SK-N-SH (cell line): ENCODE results near the gene LCOR. TPM values are rescaled to one million over a fixed set of nuclear protein-coding genes. Genes with fewer than 3 reads are reported as not detected.

Experiments
- CTCF ChIA-PET: fragments of 300-600, 350-600 bp; formaldehyde crosslinking; extraction: SDS; loops from one replicate; lab custom pipeline; 2021; lab: Yijun Ruan, JAX
- POLR2A ChIA-PET: fragments of 350-600 bp; sonication (Branson Sonifier 250); formaldehyde crosslinking; extraction: SDS; loops from one replicate; lab custom pipeline; 2020; ENCODE audit warnings: antibody characterized with exemption, inconsistent platforms; lab: Yijun Ruan, JAX
- DNase-seq: peaks from one replicate; pipeline ENCODE4 v3.0.0; 2012
- H2AFZ ChIP-seq: fragments of 200-600 bp; sonication (generic); 2 replicates; pipeline ENCODE4 v1.8.1; 2016; ENCODE audit warnings: antibody characterized with exemption, mild to moderate bottlenecking, low read depth
- H3F3A ChIP-seq: fragments of 200-600 bp; sonication (generic); replicated peaks from 2 replicates; pipeline ENCODE3; 2016; ENCODE audit warnings: antibody characterized with exemption, mild to moderate bottlenecking; ENCODE audit not compliant: insufficient read depth
- H3K27ac ChIP-seq, 2 experiments: fragments of 200-500 bp in 1 of 2; fragments of 200-600 bp in 1 of 2; sonication (Bioruptor generic) in 1 of 2; sonication (generic), shearing (Covaris generic) in 1 of 2; 2 replicates each; pipeline versions ENCODE4 v1.5.1 to v1.6.1; 2014 to 2016; ENCODE audit warnings: low read depth in 2 of 2, inconsistent platforms in 1 of 2, low read length in 1 of 2, mild to moderate bottlenecking in 1 of 2, mixed read lengths in 1 of 2
- H3K27me3 ChIP-seq: fragments of 200-600 bp; sonication (generic), shearing (Covaris generic); 2 replicates; pipeline ENCODE4 v1.6.1; 2016; ENCODE audit warnings: mixed run types; ENCODE audit not compliant: insufficient read depth
- H3K36me3 ChIP-seq, 2 experiments: fragments of 200-500 bp in 1 of 2; fragments of 200-600 bp in 1 of 2; sonication (Bioruptor generic) in 1 of 2; sonication (generic) in 1 of 2; replicated peaks in 1 of 2; 2 replicates each; pipeline versions ENCODE3 to v1.5.1; 2014 to 2016; ENCODE audit warnings: low read length in 1 of 2, mild to moderate bottlenecking in 1 of 2; ENCODE audit not compliant: insufficient read depth in 2 of 2, control insufficient read depth in 1 of 2
- H3K4me1 ChIP-seq, 2 experiments: fragments of 200-500 bp in 1 of 2; fragments of 200-600 bp in 1 of 2; sonication (Bioruptor generic) in 1 of 2; sonication (generic), shearing (Covaris generic) in 1 of 2; 2 replicates each; pipeline versions ENCODE4 v1.5.1 to v1.6.1; 2014 to 2016; ENCODE audit warnings: low read depth in 1 of 2, low read length in 1 of 2, mixed run types in 1 of 2; ENCODE audit not compliant: insufficient read depth in 2 of 2, control insufficient read depth in 1 of 2
- H3K4me2 ChIP-seq: fragments of 200-600 bp; sonication (generic), shearing (Covaris generic); 2 replicates; pipeline ENCODE4 v1.6.1; 2017; ENCODE audit warnings: mixed run types
- H3K4me3 ChIP-seq, 2 experiments: fragments of 200-500 bp in 1 of 2; fragments of 200-600 bp in 1 of 2; sonication (Bioruptor generic) in 1 of 2; sonication (generic), shearing (Covaris generic) in 1 of 2; 2 replicates each; pipeline versions ENCODE4 v1.5.1 to v1.8.1; 2014 to 2016; ENCODE audit warnings: low read depth in 2 of 2, inconsistent platforms in 1 of 2, low read length in 1 of 2, mild to moderate bottlenecking in 1 of 2, mixed read lengths in 1 of 2, moderate library complexity in 1 of 2
- H3K79me2 ChIP-seq: fragments of 200-600 bp; sonication (generic); 2 replicates; pipeline ENCODE4 v1.8.1; 2017; ENCODE audit warnings: mild to moderate bottlenecking; ENCODE audit not compliant: insufficient read depth
- H3K9ac ChIP-seq: fragments of 200-600 bp; sonication (generic); 2 replicates; pipeline ENCODE4 v1.6.1; 2017; ENCODE audit warnings: mixed run types
- H3K9me2 ChIP-seq: fragments of 200-600 bp; sonication (generic); 2 replicates; pipeline ENCODE4 v1.6.1; 2017; ENCODE audit warnings: mixed run types
- H3K9me3 ChIP-seq: fragments of 200-600 bp; sonication (generic); 2 replicates; pipeline ENCODE4 v1.6.1; 2017; ENCODE audit warnings: mixed run types, mild to moderate bottlenecking, moderate library complexity
- H4K20me1 ChIP-seq: fragments of 200-600 bp; sonication (generic); 2 replicates; pipeline ENCODE4 v1.6.1; 2017; ENCODE audit warnings: mild to moderate bottlenecking, mixed run types; ENCODE audit not compliant: insufficient read depth
- ELF1 ChIP-seq: IDR thresholded peaks from 2 replicates; pipeline ENCODE4 v1.4.0; 2012
- EP300 ChIP-seq, 2 experiments: IDR thresholded peaks; 2 replicates each; pipeline versions ENCODE4 v1.4.0 to v1.6.1; 2012; ENCODE audit warnings: borderline replicate concordance in 1 of 2, low read depth in 1 of 2, low read length in 1 of 2
- FOXJ3 ChIP-seq: sonication (generic); formaldehyde crosslinking; IDR thresholded peaks from 2 replicates; pipeline ENCODE4 v1.5.1; 2020; ENCODE audit warnings: mild to moderate bottlenecking, missing genetic modification reagents
- MXI1 ChIP-seq: IDR thresholded peaks from 2 replicates; pipeline ENCODE4 v1.6.1; 2012; ENCODE audit warnings: mild to moderate bottlenecking, low read depth, low read length, improper control_type of control experiment
- NRF1 ChIP-seq: IDR thresholded peaks from 2 replicates; pipeline ENCODE4 v1.6.1; 2012; ENCODE audit warnings: low read depth, mild to moderate bottlenecking, low read length
- RCOR1 ChIP-seq: fragments of 150-350 bp; IDR thresholded peaks from 2 replicates; pipeline ENCODE4 v1.6.1; 2017; ENCODE audit warnings: antibody characterized with exemption, low read length
- REST ChIP-seq: IDR thresholded peaks from 2 replicates; pipeline ENCODE4 v1.6.1; 2012; ENCODE audit warnings: mild to moderate bottlenecking, low read depth, low read length, moderate library complexity
- RFX5 ChIP-seq: IDR thresholded peaks from 2 replicates; pipeline ENCODE4 v1.6.1; 2012; ENCODE audit warnings: mild to moderate bottlenecking, improper control_type of control experiment, low read length
- SMC3 ChIP-seq: IDR thresholded peaks from 2 replicates; pipeline ENCODE4 v1.6.1; 2012; ENCODE audit warnings: low read depth, low read length, improper control_type of control experiment
- USF2 ChIP-seq: fragments of 150-350 bp; IDR thresholded peaks from 2 replicates; pipeline ENCODE4 v1.6.1; 2017; ENCODE audit warnings: antibody characterized with exemption, low read length, low read depth, borderline replicate concordance
- YY1 ChIP-seq: IDR thresholded peaks from 2 replicates; pipeline ENCODE4 v1.4.0; 2012; ENCODE audit warnings: low read depth, mild to moderate bottlenecking
- ZBTB33 ChIP-seq: IDR thresholded peaks from 2 replicates; pipeline ENCODE4 v1.4.0; 2012; ENCODE audit warnings: low read depth, borderline replicate concordance
- WGBS: methylation state at CpG from one replicate; pipeline ENCODE4 v1.1.6; 2017; ENCODE audit warnings: low lambda C conversion rate; 5-methylcytosine and 5-hydroxymethylcytosine counted together
- polyA plus RNA-seq, 3 experiments: library from polyadenylated mRNA; depleted of rRNA; stranded (reverse); fragments of >200 nt; gene quantifications; 2 replicates each; pipeline ENCODE4 v1.2.3, GENCODE V29; 2012

Gene LCOR
- polyA plus RNA-seq, 1 of the 3 experiments (the other 2 are of a cell fraction) = 1.9 TPM

- peak; percentile 19 for DNase-seq
- POLR2A ChIA-PET = no interaction called here
- Histone ChIP-seq H3K4me3 (no peak overlapping the region), H2AFZ (no peak overlapping the region), H3K79me2 (no peaks in the 10 kb centered on the region), H3K4me1 (peaks cover 0 to 5% of the 10 kb centered on the region in 2 experiments; a peak in 2 of 4 replicates), H3K27ac (no peak overlapping the region), H3K9ac (no peak overlapping the region), H4K20me1 (no peaks in the 10 kb centered on the region), H3K9me3 (no peaks in the 10 kb centered on the region), H3F3A (no peaks in the 10 kb centered on the region), H3K36me3 (no peaks in the 10 kb centered on the region)
- CTCF ChIA-PET = interaction anchor here (1.0 kb wide), 1 partner anchor 26 kb away, joined by 3 read pairs; no protein-coding TSS in a partner anchor
- TF ChIP-seq EP300 (IDR thresholded peaks at IDR 0.05; ENCODE audit: borderline replicate concordance in 1 of 2, low read depth in 1 of 2, low read length in 1 of 2) (no peak), NRF1 (no peak), ELF1 (no peak), MXI1 (no peak), REST (no peak), FOXJ3 (CRISPR knock-in tag) (no peak), ZBTB33 (no peak), RCOR1 (no peak), RFX5 (no peak), YY1 (no peak), USF2 (no peak), SMC3 (no peak)
- TF ChIP-seq, all 33 proteins: peak for 0
- Histone ChIP-seq H3K27me3 (no peaks in the 10 kb centered on the region), H3K9me2 (no peaks in the 10 kb centered on the region), H3K4me2 (no peak overlapping the region)
- WGBS = 90% methylated on average over 4 of the region's 4 CpGs
Measured at GRCh38 chr10:96999337-96999736, 167.2 kb downstream of the LCOR start.
